Astrocyte of the cerebellum (primary cell): ENCODE measurements around the gene MEIS2.

Experiments
- DNase-seq: peaks from one replicate; pipeline ENCODE4 v3.0.0-alpha.2; 2011; ENCODE audit warnings: low read depth
- H3K4me3 ChIP-seq: 2 replicates; pipeline ENCODE4 v1.5.1; 2011; ENCODE audit warnings: mild to moderate bottlenecking, low read depth, low read length, moderate library complexity
- in situ Hi-C: cut with HindIII; loops from 2 replicates; pipeline ENCODE4 v1.10.0; 2017; ENCODE audit warnings: low sequenced_read_pairs
- TF ChIP-seq, protein P1 (sequence below): IDR thresholded peaks from 2 replicates; pipeline ENCODE4 v1.5.1; 2012; ENCODE audit warnings: low read length, low read depth, moderate library complexity, mild to moderate bottlenecking; ENCODE audit errors: missing control alignments

The MEIS2 gene

DNA sequence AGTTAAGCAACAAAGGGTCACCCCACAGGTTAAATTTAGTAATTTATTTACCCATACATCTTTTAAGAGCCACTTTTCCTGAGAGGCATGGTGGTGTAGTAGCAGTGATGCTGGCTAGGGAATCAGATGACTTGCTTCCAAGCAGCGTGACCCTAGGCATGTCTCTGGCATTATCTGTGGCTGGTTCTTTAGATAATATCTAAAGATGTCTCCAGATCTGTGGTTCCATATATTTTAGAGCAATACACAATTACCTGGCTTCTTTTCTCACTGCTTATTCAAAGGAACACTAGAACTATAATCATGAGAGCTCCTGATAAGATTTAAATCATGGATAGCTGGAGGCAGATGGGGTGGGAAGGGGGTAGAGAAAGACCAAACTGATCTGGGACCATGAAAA is 21.1 kb upstream of the MEIS2 start:
- DNase-seq, result no peak
- H3K4me3 ChIP-seq, result no peak overlapping the region
- in situ Hi-C loops, result loop anchor here (25.0 kb wide), 1 partner anchor 234 kb away; no protein-coding TSS in a partner anchor
- TF ChIP-seq, protein P1, sequence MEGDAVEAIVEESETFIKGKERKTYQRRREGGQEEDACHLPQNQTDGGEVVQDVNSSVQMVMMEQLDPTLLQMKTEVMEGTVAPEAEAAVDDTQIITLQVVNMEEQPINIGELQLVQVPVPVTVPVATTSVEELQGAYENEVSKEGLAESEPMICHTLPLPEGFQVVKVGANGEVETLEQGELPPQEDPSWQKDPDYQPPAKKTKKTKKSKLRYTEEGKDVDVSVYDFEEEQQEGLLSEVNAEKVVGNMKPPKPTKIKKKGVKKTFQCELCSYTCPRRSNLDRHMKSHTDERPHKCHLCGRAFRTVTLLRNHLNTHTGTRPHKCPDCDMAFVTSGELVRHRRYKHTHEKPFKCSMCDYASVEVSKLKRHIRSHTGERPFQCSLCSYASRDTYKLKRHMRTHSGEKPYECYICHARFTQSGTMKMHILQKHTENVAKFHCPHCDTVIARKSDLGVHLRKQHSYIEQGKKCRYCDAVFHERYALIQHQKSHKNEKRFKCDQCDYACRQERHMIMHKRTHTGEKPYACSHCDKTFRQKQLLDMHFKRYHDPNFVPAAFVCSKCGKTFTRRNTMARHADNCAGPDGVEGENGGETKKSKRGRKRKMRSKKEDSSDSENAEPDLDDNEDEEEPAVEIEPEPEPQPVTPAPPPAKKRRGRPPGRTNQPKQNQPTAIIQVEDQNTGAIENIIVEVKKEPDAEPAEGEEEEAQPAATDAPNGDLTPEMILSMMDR, result no peak

DNA sequence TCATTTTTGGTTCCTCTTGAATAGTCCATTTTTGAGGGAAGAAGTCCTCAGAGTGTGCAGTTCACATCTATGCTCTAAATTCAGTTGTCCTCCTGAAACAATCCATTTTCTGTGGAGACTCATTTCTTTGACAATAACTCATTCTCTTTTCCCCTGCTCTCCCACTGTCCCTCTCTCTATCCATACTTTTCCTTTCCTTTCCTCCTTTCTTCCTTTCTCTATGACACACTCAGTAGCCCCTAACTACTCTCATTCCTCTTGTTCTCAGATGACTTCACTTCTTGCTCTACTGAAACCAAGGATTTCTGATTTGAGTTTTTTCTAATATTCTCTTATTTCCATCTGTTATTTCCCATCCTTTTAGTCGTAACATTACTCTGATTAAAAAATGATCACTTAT is 16.7 kb upstream of the MEIS2 start:
- DNase-seq, result no peak
- in situ Hi-C loops, result loop anchor here (25.0 kb wide), 1 partner anchor 230 kb away; no protein-coding TSS in a partner anchor
- TF ChIP-seq, protein P1, result no peak
- no peak overlapping the region for H3K4me3 ChIP-seq

DNA sequence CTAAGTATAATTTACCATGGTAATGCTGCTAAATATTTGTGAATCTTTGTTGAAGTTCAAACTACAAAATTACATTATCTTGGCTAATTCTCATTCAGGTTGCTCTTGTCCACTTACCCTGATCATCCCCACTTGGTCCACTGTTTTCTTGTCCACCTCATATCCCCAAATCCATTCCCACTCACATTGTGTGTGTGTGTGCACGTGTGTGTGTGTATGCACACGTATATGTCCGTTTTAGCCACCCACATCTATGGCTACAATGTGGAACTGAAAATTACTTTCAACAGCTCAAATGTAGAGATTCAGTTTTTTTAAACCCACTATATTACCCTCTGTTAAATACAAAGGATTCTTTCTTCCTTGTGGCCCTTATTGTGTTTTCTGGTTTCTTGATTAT is 15.2 kb upstream of the MEIS2 start:
- in situ Hi-C loops, result loop anchor here (25.0 kb wide), 1 partner anchor 228 kb away; no protein-coding TSS in a partner anchor
- H3K4me3 ChIP-seq, result no peak overlapping the region
- TF ChIP-seq, protein P1, result no peak
- DNase-seq, result no peak

DNA sequence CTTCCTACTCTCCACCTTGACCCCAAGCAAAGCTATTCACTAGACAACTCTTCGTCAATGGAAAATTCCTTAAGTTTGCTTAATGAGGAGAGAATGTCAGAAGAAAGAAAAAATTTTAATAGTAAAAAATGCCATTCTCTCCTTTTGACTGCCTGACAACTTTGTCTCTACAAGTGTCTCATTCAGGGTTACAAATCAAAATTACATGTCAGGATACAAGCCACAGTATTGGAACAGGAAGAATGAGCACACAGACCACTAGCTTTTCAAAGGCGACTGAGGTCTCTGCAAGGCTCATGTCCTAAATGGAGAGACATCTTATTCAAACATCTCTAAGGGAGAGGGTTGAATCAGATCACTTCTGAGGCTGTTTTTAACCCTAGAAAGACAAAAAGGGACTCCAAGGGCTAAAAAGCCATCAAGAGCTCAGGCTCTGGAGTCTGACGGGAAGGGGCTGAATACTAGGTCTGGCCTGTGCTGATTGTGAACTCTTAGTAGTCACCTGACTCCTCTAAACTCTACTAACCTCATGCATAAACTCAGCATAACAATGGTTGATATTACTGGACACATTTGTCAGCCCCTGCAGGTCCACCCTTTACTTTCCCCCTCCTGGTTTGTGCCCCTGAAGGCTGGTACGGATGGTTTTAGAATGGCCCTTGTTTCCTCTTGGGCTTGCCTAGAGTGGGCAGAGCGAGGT is 12.8 kb upstream of the MEIS2 start:
- DNase-seq, result no peak
- in situ Hi-C loops, result loop anchor here (25.0 kb wide), 1 partner anchor 226 kb away; no protein-coding TSS in a partner anchor
- TF ChIP-seq, protein P1, result no peak
- no peak overlapping the region for H3K4me3 ChIP-seq

DNA sequence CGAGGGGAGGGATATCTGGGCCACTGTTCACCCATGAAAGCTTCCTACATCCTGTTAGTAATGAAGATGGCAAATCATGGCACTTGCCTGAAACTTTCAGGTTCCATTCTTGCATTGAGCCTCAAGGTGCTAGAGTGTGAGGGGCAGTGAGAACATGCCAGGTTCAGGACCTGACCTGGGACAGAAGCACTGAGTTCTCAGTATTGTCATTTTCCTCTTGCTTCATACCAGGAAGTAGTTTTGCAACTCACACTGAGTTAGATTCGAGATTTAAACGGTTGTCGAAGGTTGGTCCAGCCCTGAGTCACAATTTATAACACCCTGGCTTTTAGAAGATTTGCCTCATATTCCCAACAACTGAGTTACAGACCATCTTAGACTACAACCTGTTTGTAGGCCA is 11.8 kb upstream of the MEIS2 start:
- H3K4me3 ChIP-seq, result no peak overlapping the region
- DNase-seq, result no peak
- in situ Hi-C loops, result loop anchor here (25.0 kb wide), 1 partner anchor 225 kb away; no protein-coding TSS in a partner anchor
- TF ChIP-seq, protein P1, result no peak

DNA sequence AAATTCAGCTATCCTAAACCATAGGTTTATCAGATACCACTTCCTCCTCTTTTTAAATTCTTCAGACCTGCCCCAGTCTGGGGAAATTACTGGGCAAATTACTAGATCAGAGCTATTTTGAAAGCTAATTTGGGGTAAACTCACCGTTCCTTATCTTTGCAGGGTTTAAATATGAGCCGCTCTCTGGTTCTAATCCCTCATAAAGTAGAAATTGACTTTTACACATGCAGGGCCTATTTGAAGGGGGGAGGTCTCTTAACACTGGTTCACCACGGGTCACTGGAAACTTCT is 11.0 kb upstream of the MEIS2 start:
- in situ Hi-C loops, result loop anchor here (25.0 kb wide), 1 partner anchor 224 kb away; no protein-coding TSS in a partner anchor
- no peak overlapping the region for H3K4me3 ChIP-seq
- DNase-seq, result no peak
- TF ChIP-seq, protein P1, result no peak
